Measurements from ENCODE around the gene CSMD2.

The CSMD2 gene

GRCh38 chr1:34155860-34156259, 9.2 kb downstream of the CSMD2 start:
- TF ChIP-seq CTCF (conservative IDR thresholded peaks at IDR 0.05; ENCODE audit: low read length): no peak
- H3K4me3 ChIP-seq (ENCODE audit: low read length): no peak overlapping the region
- peak; percentile 55 for DNase-seq (ENCODE audit: low read depth)

- DNase-seq (ENCODE audit: low read depth): no peak
- no peak overlapping the region for H3K4me3 ChIP-seq (ENCODE audit: low read length)
- TF ChIP-seq CTCF (conservative IDR thresholded peaks at IDR 0.05; ENCODE audit: low read length): no peak
Observed at GRCh38 chr1:34153246-34153645, 11.8 kb downstream of the CSMD2 start.

- no peak for TF ChIP-seq CTCF (conservative IDR thresholded peaks at IDR 0.05; ENCODE audit: low read length)
- no peak overlapping the region for H3K4me3 ChIP-seq (ENCODE audit: low read length)
- DNase-seq (ENCODE audit: low read depth): no peak
Observed at GRCh38 chr1:34149501-34149900, 15.5 kb downstream of the CSMD2 start.

GRCh38 chr1:34147301-34147700, 17.7 kb downstream of the CSMD2 start:
- TF ChIP-seq CTCF (conservative IDR thresholded peaks at IDR 0.05; ENCODE audit: low read length): no peak
- DNase-seq (ENCODE audit: low read depth): no peak
- no peak overlapping the region for H3K4me3 ChIP-seq (ENCODE audit: low read length)

- TF ChIP-seq CTCF (conservative IDR thresholded peaks at IDR 0.05; ENCODE audit: low read length): no peak
- H3K4me3 ChIP-seq (ENCODE audit: low read length): no peak overlapping the region
- DNase-seq (ENCODE audit: low read depth): no peak
Observed at GRCh38 chr1:34144766-34145165, 20.3 kb downstream of the CSMD2 start.

GRCh38 chr1:34143975-34144374, 21.1 kb downstream of the CSMD2 start:
- DNase-seq (ENCODE audit: low read depth): no peak
- no peak overlapping the region for H3K4me3 ChIP-seq (ENCODE audit: low read length)
- TF ChIP-seq CTCF (conservative IDR thresholded peaks at IDR 0.05; ENCODE audit: low read length): no peak

GRCh38 chr1:34140011-34140676, 24.9 kb downstream of the CSMD2 start:
- no peak for TF ChIP-seq CTCF (conservative IDR thresholded peaks at IDR 0.05; ENCODE audit: low read length)
- no peak for DNase-seq (ENCODE audit: low read depth)
- no peak overlapping the region for H3K4me3 ChIP-seq (ENCODE audit: low read length)

Measured in AG10803 (cell line).